Activated CD4-positive, CD25-positive, alpha-beta regulatory T cell treated with anti-CD3 and anti-CD28 coated beads, Interleukin-2, amount 50 U/mL, for 24 hours (primary cell): Measurements from ENCODE around the gene DHRS7B.

Source experiments
- ATAC-seq, 2 donors: fragments of 150-1000 bp; cut with Tn5 transposase; one replicate each; pipeline ENCODE4 v1.10.0; 2021; ENCODE audit warnings: mild to moderate bottlenecking in 1 of 2, moderate library complexity in 1 of 2

Gene DHRS7B

GRCh38 chr17:21161498-21162393 lies 35.0 kb downstream of the DHRS7B start:
- ATAC-seq: no peak

- no peak for ATAC-seq
Measured at GRCh38 chr17:21162394-21162775, 35.6 kb downstream of the DHRS7B start.

- ATAC-seq: no peak
Measured at GRCh38 chr17:21163101-21163500, 36.3 kb downstream of the DHRS7B start.

- ATAC-seq: no peak
Measured at GRCh38 chr17:21164216-21164615, 37.5 kb downstream of the DHRS7B start.

- no peak for ATAC-seq
Measured at GRCh38 chr17:21164620-21165019, 37.9 kb downstream of the DHRS7B start.

- ATAC-seq: no peak
Measured at GRCh38 chr17:21165922-21166594, 39.3 kb downstream of the DHRS7B start.

GRCh38 chr17:21166595-21167210 lies 39.9 kb downstream of the DHRS7B start:
- no peak for ATAC-seq

- no peak for ATAC-seq
Measured at GRCh38 chr17:21167303-21167702, 40.5 kb downstream of the DHRS7B start.

GRCh38 chr17:21168555-21168865 lies 41.7 kb downstream of the DHRS7B start:
- no peak for ATAC-seq

- no peak for ATAC-seq
Measured at GRCh38 chr17:21169496-21169895, 42.7 kb downstream of the DHRS7B start.

- ATAC-seq: no peak
Measured at GRCh38 chr17:21170809-21171208, 44.0 kb downstream of the DHRS7B start.

- no peak for ATAC-seq
Measured at GRCh38 chr17:21171309-21171922, 44.7 kb downstream of the DHRS7B start.

- ATAC-seq: no peak
Measured at GRCh38 chr17:21171970-21172510, 45.3 kb downstream of the DHRS7B start.

GRCh38 chr17:21172846-21173245 lies 46.1 kb downstream of the DHRS7B start:
- no peak for ATAC-seq

GRCh38 chr17:21173543-21173942 lies 46.8 kb downstream of the DHRS7B start:
- ATAC-seq: no peak

- no peak for ATAC-seq
Measured at GRCh38 chr17:21174186-21174585, 47.4 kb downstream of the DHRS7B start.

GRCh38 chr17:21174713-21175112 lies 47.9 kb downstream of the DHRS7B start:
- ATAC-seq: no peak

- no peak for ATAC-seq
Measured at GRCh38 chr17:21176773-21177395, 50.1 kb downstream of the DHRS7B start.

GRCh38 chr17:21177401-21177800 lies 50.6 kb downstream of the DHRS7B start:
- ATAC-seq: no peak

GRCh38 chr17:21177854-21178600 lies 51.3 kb downstream of the DHRS7B start:
- ATAC-seq: no peak

GRCh38 chr17:21183468-21183867 lies 56.7 kb downstream of the DHRS7B start:
- ATAC-seq: no peak

GRCh38 chr17:21184570-21184969 lies 57.8 kb downstream of the DHRS7B start:
- ATAC-seq: no peak
